NCI-H345 treated with DMSO at 0.1 percent for 48 hours (cell line): ENCODE measurements around the gene CNMD.
A peak's percentile ranks its signal among the peaks of the same experiment; 100 is the strongest.

Experiments used
- DNase-seq: peaks from one replicate; lab custom pipeline; 2025; ENCODE audit not compliant: unreplicated experiment; lab: John Stamatoyannopoulos, UW

The CNMD gene

DNA sequence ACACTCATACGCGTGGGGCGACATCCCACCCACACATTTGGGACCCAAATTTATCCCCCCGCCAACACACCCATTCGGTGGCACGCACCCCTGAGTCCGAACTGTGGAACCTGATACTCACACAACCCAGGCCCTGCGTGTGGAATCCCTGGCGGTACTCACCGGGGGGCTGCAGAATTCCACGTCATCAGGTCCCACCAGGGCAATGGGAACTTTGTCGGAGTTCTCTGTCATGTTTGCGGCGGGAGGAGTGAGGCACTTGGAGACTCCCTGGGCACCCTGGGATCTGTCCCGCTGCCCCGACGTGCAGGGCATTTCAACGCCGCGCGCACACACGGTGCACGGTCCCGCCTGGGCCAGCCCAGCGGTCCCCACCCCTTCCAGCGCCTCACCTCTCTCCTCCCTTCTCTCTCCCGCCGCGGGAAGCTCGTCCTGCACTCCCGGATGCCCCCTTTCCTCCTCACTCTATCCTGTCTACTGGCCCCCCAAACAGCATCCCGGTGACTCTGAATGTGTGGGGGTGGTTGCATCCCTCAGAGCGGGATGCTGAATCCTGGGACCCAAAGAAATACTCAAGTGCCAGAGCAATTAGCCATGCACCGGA, at the start of gene CNMD:
CNMD (minus strand) TSS at position 353 of the 604 bp plus-strand sequence; CDS start at position 234, 119 bp downstream.
- no peak for DNase-seq

DNA sequence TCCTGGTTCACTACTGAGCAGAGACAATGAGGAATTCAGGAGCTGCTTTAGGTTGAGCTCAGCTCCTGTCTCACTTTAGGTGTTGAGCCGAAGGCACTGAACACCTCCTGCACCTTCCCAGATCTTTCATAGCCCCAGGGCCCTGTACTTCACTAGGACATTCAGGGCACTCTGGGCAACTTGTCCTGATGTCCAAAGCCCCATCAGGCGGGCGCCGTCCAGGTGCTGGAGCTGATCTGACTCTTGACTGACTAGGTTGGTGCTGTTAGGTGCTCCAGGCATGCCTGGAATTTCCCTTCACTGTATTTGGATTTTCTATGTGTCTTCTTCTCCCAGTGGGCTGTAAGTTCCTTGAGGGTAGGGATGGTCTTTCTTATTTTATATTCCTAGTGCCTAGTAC, 48.4 kb upstream of the CNMD start:
- no peak for DNase-seq

DNA sequence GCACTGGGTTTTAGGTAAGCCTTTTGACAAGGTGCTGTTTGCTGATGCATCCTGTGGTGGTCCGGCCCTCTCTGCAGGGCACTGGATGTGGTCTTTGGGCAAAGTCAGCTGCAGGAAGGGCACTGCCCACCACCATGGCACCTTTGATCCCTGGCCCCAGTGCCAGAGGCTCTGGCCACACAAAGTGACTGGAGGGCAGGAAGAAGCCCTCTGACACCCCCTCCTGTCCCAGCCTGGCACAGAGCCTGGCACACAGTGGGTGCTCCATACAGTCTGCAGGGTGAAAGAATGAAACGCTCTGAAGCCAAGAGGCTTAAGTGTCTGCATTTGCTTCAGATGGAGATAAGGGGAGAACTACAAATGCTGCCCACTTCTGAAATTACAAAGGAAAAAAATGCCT, 47.6 kb upstream of the CNMD start:
- DNase-seq = no peak

DNA sequence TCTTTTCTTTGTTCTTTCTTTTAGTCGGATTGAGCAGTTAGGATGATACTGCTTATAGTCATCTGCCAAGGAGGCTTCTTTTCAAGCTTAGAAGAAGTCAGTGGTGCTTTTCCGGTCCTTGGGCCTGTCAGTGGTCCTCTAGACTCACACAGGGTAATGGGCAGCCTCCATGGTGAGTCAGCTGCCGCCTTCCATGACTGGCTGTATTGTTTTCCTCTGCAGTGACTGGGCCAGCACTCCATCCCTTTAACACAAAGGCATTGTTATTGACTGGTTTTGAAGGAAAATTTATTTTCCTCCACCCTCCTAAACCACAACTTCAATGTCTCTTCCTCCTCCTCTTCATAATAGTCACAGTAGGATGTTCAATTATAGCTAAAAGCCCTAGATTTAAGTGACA, 47.1 kb upstream of the CNMD start:
- DNase-seq = peak; percentile 59

DNA sequence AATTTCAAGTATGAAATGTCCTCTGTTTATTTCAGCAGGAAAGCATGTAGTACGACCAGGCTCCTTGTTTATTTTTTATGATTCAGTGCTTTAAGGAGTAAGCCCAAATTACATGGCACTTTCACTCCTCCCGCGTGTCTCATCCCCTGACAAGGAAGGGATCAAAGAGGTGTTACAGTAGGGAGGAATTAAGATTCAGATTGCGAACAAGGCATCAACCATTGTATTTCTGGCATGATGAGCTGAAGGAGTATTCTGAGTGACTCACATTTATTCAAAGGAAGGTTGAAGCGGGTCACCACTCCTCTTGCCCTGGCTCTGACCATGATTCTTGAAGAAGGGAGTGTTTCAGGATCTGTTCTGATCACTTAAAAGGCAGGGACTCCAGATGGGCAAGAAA, 46.1 kb upstream of the CNMD start:
- DNase-seq = no peak

DNA sequence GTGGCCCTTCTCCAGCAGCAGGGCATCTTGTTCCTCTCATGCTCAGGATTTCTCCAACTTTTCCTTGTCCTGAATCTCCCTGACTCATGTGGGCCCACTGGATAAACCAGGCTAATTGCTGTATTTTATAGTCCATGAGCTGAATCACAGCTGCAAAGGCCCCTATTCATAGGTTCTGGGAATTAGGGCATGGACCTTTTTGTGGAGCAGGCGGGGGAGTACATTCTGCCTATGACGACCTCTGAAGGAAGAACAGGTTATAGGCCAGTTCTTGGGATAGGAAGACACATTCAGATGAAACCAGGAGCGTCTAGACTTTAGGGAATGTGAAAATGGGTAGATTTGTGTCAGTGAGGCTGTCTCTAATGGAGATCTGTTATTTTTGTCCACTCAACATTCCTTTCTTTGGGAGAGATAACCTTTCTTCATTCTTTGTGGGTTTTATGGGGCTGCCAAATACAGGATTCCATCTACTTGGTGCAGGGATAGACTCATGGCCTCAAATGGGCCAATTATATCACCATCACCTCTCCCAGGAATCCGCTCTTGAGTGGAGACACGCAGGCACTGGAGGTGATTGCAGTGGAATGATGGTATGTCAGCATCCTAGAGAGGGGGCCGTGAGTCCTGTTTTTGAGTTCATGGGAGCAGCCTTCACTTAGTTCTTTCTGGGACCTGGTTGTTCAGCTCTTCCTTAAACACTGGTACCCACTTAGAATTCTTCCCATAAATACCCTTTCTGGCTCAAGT, 45.1 kb upstream of the CNMD start:
- DNase-seq = no peak

DNA sequence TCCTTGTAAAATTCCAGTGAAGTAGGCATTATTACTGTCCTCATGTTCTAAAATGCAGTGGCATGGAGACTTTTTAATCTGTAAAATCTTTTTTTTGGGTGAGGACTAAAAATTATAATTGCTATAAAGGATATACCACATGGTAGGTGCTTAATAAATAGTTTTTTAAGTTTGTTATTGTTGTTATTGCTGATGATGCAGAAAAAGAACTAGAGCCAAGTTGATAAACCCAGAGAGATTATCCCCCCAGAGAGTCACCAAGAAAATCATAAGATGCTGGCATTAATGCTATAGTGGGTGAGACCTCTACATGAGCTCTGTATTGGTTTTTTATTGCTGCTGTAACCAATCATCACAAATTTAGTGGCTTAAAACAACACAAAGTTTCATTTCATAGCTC, 44.3 kb upstream of the CNMD start:
- no peak for DNase-seq

DNA sequence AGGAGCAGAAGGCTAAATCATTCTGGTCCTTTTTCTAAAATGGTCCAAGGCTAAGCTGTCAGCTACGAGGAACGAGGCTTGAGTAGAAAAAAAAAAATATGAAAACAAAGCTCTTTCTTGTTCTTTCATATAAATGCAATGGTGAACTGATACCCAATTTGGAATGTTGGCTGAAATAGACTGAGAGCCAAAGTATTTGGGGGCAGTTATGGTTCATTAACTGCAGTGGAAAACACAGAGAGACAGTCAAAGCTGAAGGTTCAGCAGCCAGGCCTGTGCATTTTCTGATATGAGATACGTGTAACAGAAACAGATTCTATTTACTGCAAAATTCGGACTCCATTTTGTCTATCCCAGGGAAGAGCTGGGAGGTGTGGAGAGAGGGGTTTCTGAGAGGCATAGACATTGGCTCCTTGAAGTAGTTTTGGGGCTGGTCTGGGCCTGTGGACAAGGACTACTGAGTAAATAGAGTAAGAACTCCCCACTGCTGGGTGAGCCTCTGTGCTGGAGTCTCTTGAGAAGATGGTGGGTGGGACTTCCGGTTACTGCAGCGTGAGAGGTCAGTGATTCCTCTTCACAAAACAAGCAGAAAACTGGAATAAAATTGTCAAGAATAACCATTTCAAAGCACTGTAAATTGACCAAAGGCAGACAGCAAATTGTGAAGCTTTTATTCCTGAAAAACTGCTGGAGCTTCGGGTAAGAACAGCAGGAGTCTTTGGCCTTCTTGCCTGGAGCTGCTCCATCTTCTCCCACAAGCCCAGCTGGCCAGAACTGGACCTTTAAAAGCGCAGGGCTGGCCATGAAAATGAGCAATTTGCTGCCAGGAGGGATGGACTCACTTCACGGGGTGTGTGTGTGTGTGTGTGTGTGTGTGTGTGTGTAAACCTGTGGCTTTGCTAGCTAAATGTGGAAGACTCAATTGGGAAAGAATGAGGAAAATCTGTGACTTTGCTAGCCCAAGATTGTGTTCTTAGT, 43.1 kb upstream of the CNMD start:
- DNase-seq = no peak

DNA sequence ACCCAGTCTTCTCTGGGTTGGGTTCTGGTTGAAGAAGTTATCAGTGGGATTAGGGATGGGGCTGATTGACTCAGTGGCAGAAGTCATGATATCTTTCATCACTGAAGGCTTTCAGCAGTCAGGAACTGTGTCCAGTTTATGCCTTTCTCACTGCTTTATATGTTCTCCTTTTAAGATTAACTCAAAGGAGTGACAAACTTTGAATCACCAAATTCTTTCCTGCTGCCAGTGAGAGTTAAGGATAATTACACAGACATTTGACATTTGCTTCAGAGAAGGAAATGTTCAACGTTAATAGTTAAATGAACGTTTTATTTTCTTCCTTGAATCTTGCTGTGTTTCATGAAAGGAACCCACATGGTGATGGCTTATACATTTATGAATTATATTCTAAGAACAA, 41.0 kb upstream of the CNMD start:
- DNase-seq = no peak

DNA sequence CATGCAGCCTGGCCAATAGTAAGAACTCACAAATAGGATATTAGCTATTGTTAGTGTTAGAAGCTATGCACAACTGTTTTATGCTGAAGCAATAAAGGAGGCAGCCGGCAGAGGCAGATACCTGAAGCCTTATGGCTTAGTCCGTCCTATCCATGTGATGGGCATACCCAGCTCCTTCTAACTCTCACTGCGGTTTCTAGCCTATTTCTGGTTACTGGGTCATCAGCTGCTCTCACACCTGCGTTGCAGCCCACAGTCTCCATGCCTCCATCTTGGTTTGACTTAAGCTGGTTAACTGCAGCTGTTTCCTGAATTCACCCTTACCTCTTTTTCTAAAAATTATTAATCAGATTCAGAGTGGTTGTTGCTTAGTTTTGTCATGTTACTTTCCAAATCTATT, 40.5 kb upstream of the CNMD start:
- DNase-seq = no peak

DNA sequence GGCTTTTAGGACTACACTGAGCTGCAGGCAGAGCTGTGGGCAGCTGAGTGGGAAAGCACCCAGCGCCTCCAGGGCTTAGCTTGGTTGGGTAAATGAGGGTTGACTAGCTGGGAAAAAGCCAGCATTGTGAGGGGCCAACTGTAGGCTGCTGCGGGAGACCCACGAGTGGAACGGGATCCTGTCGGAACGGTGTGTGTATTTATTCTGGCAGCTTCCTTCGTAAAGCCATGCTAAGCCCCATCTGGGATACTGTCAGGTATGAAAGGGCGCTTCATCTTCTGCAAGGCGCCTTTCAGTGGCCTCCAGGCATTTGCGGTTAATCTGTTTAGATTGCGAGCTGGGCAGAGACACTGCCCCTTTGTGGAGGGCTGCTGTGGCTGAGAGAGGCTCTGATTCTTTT, 39.5 kb upstream of the CNMD start:
- DNase-seq = no peak

DNA sequence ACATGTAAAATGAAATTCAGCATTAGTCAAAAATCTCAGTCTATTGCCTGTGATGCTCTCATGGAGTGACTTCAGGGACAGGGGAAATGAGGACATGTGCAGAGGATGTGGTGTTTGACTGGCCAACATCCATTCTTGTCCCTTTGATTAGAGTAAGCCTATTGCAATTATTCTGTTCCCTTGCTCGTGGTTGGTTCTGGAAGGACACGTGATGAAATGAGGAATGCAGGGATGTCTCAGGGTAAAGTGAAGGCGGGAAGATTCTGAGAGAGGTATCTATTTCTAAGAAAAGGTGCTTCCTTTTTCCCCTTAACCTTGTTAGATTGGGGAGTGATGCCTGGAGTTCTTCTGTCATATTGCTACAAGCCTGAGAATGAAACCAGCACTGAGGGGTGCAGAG, 37.1 kb upstream of the CNMD start:
- no peak for DNase-seq

DNA sequence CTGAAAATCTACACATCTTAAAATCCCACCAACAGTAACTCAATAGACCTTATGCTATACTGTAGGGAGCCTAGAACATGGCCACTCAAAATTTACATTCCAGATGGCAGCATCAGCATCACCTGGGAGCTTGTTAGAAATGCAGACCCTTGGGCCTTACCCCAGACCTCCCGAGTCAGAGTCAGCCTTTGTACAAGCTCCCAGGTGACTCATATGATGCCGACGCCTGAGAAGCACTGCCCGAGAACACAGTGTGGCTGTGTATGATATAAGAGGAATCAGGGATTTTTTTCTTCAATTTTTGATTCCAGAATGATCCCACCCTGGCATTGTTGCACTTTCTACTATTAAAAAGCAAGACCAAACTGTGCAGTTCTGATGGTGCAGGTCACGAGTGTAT, 35.9 kb upstream of the CNMD start:
- no peak for DNase-seq

DNA sequence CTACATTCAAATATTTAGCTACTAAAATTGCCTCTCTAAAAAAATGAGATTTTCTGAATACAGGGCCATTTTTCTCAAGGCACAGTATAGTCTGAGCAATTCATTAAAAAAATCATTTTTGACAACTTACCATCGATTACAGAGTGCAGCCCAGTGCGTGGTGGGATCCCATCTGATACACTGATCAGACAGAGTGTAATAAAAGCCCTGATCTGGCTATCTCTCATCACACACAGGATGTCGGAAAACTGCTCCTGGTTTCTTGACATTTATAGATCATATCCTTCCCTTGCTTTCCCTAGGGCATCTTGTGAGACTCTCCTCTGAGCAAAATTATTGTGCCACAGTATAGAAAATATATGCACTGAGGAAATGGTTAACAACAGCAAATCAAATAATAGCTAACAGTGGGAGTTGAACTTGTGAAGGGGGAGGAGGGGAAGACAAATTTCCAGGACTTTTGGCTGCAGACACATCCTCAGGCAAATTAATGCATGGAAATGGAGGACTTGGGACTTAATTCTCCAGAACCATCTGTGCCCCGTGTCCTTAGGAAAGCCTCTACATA, 28.4 kb upstream of the CNMD start:
- DNase-seq = no peak

DNA sequence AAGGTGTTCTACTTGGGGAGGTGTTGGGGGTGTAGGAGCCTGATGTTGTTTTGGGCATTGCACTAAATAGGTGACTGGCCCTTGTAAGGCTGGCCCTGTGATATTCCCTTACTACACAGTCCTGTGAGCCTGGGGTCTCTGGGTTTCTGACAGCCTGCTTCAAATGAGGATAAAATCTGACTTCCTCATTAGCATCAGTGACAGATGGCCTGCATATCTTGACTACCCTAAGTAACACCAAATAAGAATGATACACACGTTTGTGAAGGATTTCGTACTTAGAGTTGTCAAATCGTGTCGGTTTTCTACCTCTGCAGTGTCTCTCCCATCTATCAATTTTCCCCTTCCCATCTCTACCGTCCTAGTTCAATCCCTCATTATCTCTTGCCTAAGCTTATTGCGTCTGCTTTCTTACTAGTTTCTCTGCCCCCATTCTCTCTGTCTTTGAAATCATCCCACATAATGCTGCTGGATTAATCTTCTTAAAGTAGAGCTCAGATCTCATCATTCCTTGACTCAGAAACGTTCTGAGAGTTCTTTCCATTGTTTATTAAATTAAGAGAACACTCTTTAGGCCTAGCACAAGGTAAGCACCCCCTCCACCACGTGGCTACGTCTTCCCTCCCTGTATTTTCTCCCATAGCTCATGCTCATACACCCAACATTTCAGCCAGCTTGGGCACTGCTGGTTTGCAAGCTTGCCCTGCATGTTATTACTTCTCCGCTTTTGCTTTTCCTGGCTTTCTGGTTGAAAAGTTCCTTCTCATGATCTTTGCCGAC, 26.2 kb upstream of the CNMD start:
- no peak for DNase-seq

DNA sequence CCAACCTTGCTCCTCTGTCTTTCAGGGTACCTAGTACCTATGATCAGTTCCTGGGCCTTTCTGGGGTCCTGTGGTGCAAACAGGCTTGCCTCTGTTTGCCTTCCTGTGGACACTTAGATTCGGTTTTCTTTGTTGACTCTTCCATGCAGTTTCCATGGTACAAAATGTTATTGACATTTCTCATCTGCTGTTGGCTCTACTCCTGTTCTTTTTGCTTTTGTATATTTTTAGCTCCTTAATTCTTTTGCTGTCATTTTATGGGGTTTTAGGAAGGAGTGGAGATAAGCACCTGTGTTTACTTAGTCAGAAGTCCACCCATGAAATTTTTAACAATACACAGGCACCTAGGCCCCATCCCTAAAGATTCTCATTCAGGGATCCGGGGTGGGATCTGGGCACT, 20.5 kb upstream of the CNMD start:
- DNase-seq = no peak

DNA sequence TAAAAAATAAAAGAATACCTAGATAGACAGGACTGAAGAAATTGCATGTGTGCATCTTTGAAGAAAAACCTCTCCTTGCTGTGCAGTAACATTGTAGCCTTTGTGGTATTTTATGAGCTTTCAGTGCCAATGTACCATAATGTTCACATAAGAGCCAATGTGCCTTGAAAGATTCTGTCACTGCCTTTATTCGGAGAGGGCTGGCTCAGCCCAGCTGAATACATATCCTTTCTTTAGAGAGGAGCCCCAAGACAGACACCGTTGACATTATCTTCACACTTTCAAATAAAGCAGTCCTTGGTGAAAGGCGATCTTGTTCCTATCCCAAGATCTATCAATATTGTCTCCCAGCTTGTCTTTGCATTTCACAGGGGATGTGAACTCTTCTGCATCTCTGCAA, 18.5 kb upstream of the CNMD start:
- DNase-seq = no peak

DNA sequence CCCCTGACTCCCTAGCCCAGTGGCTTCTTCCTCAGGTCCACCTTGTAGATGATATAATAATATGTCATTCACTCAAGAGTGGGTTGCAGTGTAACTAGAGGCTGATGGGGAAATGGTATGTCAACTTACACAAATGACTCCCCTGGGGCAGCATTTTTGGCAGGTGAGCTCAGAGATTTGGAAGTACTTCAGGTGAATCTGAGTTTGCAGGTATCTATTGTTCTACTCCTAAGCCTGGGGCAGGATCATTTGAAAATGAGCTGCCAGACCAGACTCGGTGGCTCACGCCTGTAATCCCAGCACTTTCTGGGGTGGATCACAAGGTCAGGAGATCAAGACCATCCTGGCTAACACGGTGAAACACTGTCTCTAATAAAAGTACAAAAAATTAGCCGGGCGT, 11.6 kb upstream of the CNMD start:
- DNase-seq = no peak

DNA sequence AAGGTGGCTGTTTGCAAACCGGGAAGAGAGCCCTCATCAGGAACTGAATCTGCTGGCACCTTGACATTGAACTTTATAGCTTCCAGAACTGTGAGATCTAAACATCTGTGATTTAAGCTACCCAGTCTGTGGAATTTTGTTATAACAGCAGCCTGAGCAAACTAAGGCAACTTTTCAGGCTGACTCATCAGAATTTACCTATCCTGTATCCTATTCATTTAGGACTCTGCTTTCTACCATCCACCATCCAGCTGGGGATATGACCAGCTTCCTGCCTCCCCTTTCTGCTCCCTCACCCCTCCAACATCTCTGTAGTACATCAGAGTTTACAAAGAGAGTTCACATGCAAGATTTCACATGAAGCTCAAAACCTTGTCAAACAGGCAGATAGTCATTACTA, 11.1 kb upstream of the CNMD start:
- no peak for DNase-seq

DNA sequence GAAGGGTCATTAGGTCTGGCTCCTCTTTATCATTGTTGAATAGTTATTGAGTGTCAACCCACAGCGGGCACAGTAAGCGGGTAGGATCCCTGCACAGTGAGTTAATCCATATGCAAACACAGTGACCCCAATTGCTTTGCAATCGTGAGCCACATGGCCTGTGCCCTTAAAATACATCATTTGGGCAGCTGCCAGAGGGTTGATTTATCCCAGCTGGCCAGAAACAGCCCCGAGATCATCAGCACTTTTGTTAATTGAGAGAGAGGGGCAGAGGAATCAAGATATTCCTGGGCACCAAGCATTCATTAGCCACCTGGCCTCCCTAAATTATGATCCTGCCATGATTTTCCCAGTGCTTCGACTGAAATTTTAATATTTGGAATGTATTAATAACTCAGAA, 9.8 kb upstream of the CNMD start:
- DNase-seq = no peak

DNA sequence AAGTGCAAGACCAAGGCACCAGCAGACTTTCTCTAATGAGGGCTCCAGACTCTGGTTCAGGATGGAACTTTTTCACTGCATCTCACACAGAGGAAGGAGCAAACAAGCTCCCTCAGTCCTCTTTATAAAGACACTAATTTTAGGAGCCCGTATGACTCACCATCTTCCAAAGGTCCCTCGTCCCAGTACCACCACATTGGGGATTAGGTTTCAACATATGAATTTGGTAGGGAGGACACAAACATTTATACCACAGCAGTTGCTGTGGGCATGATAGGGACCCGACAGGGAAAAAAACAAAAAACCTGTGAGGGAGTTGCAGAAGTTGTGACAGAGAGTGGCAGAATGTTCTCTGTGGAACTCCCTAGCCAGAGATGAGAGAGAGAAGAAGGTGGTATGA, 6.5 kb upstream of the CNMD start:
- DNase-seq = no peak
